GM18870 (cell line): ENCODE measurements around the gene IL5RA.
A peak's percentile ranks its signal among the peaks of the same experiment; 100 is the strongest.

Experiments
- ATAC-seq: cut with Tn5 transposase; IDR thresholded peaks from one replicate; pipeline ENCODE4 v1.9.1; 2021; ENCODE audit warnings: moderate library complexity; ENCODE audit not compliant: unreplicated experiment

Gene IL5RA

GRCh38 chr3:3110299-3110630, at the start of gene IL5RA:
IL5RA (minus strand) TSS chr3:3110374; CDS start chr3:3104984, 5,390 bp downstream.
- no peak for ATAC-seq

- ATAC-seq = no peak
Observed at GRCh38 chr3:3157484-3157883, 47.3 kb upstream of the IL5RA start.

DNA sequence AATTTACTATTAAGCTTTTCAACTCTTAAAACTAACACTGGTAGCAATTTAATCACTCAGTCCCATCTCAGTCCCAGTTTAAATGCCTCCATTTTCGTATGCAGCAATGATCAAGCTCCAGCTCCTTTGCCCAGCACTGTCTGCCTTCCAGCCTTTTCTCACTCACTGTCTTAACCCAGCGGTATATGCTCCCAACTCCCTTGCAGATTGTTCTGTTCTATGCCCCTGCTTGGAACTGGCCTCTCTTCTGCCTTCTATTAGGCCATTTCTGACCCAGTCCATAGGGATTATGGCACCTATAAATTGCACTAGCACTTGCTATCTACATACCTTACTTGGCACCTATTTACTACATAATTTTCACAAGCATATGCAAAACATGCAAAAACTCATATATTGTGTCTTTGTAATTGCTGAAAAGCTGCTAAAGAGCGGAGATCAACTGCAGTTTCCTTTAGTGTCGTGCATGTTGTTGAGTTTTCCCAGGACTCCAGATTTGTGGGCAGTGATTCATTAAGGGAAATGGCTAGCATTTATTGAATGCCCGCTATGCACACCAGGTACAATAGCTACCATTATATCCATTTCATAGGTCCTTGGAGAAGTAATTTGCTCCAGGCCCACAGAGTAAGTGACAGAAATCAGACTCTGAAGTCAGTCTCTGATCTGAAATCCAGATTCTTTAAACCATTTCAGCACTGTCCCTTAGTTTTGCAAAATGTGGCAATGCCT, 44.9 kb upstream of the IL5RA start:
- ATAC-seq = no peak

GRCh38 chr3:3151513-3151912, 41.3 kb upstream of the IL5RA start:
- no peak for ATAC-seq

- ATAC-seq = no peak
Observed at GRCh38 chr3:3149560-3149959, 39.4 kb upstream of the IL5RA start.

DNA sequence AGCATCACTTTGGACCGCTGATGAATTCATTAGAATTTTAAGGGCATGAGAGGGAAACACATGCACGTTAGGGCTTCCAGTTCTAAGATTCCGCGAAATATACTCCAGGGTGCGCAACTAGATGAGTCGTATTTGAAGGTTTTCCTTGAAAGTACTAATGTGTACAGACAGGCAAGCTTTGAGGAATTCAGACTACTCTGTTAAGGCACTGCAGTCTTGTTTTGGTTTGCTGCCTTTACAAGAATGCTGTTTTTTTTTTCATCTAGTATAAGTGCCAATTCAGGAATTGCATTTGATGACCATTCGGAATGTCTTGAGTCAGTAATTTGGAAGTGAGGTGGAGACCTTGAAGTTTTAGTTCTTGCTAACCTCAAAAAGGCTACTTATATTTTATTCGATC, 35.7 kb upstream of the IL5RA start:
- ATAC-seq = no peak

GRCh38 chr3:3141939-3142338, 31.8 kb upstream of the IL5RA start:
- peak; percentile 55 for ATAC-seq

DNA sequence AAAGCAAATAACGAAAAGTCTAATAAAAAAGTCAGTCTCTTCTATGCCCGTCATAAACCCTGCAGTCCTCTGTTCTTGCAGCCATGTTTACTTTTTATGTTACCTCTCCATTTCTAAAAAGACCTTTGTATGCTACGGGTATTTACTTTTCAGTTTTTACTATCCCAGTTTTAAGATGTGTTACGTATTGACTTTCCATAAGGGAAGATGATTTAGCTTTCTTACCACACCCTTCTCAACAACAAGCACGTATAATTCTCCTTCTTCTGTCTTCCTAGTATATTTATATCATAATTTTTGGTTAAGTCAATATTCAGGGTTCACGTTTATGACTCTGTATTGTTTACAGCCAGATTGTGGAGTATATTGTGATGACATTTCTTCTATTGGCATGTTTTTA, 27.4 kb upstream of the IL5RA start:
- ATAC-seq = no peak

DNA sequence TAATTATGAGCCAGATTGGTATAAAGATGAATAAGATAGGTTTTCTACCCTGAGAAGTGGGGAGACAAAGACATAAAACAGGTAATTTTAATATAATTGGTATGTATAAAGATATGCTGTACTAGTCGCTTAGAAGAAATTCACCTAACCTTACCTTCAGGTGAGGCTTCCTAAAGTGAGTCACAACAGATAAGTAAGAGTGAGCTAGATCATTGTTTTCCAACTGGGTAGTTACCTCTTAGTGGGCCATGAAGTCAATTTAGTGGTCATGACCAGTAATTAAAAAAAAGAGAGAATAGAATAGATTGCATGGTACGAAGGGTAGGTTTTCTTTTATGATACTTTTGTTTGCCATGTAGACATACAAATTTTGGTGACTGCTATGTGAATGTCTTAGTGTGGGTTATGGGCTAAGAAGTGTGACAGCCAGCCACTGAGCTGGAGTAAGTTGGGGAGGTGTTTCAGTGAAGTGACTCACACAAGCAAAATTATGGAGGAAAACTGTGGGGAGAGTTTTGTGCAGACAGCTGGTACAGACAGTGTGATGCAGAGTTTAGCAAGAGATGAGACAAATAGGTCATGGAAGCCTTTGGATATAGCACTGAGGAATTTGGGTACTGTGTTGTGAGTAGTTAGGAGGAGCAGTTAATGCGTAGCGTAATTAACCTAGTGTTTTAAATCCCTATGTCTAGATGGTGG, 24.7 kb upstream of the IL5RA start:
- ATAC-seq = no peak

- ATAC-seq = no peak
Observed at GRCh38 chr3:3133500-3133899, 23.3 kb upstream of the IL5RA start.

DNA sequence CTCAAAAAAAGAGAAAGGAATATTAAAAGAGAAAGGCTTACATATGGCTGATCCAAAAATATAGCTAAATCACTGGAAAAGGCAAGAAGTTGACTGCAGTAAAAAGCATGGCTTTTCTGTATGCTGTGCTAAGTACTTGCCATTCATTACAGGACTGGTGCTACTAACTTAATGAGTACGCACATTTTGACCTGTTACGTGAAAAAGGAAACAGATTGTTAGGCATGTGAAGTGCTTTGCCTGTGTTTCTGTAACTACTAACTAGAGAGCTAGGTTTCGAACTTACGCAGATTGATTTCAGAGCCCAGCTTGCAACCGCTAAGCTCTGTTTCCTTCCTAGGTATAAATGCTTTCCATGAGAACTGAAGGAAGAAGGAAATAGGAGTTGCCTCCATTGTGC, 19.4 kb upstream of the IL5RA start:
- no peak for ATAC-seq

DNA sequence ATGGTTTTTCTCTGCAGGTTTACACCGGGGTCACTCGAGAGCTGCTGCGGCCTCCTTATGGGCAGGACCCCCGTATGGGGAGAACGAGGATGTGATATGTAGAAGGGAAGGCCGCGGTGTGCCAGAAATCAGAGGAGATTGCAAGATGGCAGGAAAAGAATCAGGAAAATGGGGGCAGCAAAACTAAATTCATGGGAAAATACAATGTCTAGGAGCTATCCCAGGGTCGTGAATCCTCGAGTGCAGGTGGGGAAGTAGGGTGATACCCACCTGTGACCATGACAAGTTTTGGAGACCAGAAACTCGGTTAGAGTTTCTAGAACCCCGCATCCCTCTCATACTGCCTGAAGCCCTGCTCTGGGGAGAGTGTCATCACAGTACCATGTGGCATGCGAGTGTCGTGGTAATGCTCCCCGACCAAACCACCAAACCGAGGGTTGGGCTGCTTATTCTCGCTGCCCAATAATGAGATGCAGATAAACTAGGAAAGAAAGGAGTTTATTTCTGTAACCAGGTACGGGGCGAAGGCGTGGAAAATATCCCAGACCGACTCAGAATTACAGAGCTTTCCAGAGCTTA, 17.3 kb upstream of the IL5RA start:
- peak; percentile 1 for ATAC-seq

- ATAC-seq = peak; percentile 79
Observed at GRCh38 chr3:3126477-3127431, 16.6 kb upstream of the IL5RA start, which contains the start of gene TRNT1. TRNT1 (plus strand) TSS chr3:3126940; CDS start chr3:3129041, 2,101 bp downstream.

DNA sequence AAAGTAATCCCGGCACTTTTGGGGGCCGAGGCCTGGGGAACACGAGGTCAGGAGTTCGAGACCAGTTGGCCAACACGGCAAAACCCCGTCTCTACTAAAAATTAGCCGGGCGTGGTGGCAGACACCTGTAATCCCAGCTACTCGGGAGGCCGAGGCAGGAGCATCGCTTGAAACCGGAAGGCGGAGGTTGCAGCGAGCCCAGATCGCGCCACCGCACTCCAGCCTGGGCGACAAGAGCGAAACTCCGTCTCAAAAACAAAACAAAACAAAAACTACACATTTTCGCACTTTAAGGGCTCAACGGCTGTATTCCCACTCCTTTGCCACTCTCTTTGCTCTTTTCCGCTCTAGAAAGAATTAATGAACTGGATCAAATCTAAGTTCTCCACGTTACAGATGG, 15.8 kb upstream of the IL5RA start:
- ATAC-seq = no peak

DNA sequence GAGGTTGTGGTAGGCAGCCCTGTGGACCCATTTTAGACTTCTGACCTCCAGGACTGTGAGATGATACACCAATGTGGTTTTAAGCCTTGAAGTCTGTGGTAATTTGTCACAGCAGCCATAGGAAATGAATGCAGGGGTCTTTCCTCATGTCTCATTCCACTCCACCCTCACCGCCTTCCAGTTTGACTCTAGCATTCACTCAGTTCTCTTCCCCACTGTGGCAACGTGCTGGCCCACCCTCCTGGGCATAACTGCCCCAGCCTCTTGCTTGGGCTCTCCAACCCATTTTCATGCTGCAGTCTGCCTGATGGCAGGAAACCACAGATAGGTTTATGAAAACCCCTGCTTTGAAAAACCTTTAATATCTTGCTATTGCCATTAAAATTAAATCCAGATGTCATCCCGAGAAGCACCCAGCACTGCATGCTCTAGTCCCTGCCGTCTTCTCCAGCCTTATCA, 9.2 kb upstream of the IL5RA start:
- peak; percentile 48 for ATAC-seq

DNA sequence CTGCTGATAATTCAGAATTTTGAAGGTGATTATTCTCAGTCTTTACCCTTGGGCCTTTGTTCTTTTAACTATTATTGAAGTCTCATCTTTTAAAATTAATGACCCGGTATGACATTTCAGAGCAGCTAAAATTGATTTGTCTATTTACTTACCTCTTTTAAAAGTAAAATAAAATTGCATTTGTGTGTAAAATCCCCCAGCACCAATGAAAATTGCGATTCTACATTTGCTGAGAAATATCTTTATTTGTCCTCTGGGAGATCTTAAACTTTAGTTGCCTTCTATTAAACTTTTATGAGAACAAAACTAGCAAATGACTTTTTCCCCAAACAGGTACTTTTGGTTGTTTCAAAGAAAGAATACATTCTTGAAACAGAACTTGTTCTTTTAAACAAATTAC, 7.5 kb upstream of the IL5RA start:
- no peak for ATAC-seq

DNA sequence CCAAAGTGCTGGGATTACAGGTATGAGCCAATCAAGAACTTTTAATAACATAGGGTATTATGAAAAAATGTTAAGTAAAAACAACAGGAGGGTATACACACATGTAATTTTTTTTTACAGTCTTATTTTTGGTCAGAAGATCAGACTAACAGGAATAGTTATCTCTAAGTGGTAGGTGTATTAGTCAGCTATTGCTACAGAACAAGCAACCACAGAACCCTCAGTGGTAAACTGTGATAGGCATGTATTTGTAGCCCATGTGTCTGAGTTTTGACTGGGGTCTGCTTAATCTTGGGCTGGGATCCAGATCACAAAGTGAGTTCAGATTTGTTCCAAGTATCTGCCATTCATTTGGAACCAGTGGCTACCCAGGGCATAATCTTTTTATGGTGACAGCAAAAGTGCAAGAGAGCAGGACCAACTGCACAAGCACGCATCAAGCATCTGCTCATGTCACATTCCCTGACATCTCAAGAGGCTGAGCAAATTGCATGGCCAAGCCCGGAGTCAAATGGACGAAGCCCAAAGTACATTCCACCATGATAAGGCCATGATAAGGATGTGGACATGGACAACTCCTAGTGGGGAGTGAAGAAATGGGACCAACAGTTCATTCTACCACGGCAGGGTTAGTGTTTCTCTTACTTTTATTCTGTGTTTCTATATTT, 3.0 kb upstream of the IL5RA start:
- no peak for ATAC-seq

DNA sequence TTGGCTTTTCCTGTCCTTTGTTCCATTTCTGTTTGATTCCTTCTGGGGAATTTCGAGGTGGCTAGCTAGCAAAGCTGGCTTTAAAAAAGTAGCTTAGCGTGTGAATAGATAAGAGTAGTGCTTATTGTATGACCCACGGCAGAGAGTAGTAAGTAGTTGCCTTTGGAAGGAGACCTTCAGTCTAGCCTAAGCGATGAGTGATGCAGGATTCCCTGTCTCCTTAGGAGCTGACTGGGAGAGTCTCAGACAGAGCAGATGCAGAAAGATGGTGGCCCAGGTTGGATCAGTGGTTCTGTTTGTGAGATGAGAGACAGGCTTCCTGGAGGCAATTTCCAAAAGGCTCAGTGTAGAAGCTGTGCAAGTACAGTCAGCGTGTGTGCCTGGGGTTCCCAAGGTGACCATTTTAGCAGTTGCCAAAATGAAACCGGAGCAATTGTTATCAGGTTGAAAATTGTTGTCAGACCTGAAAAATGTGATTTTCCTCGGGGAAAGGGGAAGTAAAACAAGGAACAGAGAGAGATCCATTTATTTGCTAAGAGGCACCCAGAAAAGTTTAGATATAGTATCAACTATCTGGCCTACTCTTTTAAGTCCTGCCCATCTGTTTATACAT, 681 bp upstream of the IL5RA start:
- ATAC-seq = no peak

GRCh38 chr3:3109407-3110298, 521 bp downstream of the IL5RA start:
- ATAC-seq = peak; percentile 92
